Measurements from ENCODE around the gene XRCC5.
A peak's percentile ranks its signal among the peaks of the same experiment; 100 is the strongest.
"Not testable (repeated sequence)": the region's sequence is repeated elsewhere in the genome, so short reads cannot be mapped to it uniquely, and the experiment has no call there.

Gene XRCC5

GRCh38 chr2:216108967-216109921 lies at the start of gene XRCC5:
XRCC5 (plus strand) TSS chr2:216109348; CDS start chr2:216109437, 89 bp downstream.
- peak; percentile 81 for DNase-seq (ENCODE audit: low read depth)

- DNase-seq (ENCODE audit: low read depth) = no peak
Measured at GRCh38 chr2:216064014-216064630, 45.0 kb upstream of the XRCC5 start.

GRCh38 chr2:216064665-216065064 lies 44.5 kb upstream of the XRCC5 start:
- no peak for DNase-seq (ENCODE audit: low read depth)

- no peak for DNase-seq (ENCODE audit: low read depth)
Measured at GRCh38 chr2:216066230-216066629, 42.9 kb upstream of the XRCC5 start.

GRCh38 chr2:216069028-216069427 lies 40.1 kb upstream of the XRCC5 start:
- DNase-seq (ENCODE audit: low read depth) = no peak

GRCh38 chr2:216070195-216070594 lies 39.0 kb upstream of the XRCC5 start:
- no peak for DNase-seq (ENCODE audit: low read depth)

GRCh38 chr2:216071111-216071851 lies 37.9 kb upstream of the XRCC5 start:
- DNase-seq (ENCODE audit: low read depth) = no peak

- DNase-seq (ENCODE audit: low read depth) = no peak
Measured at GRCh38 chr2:216072473-216072872, 36.7 kb upstream of the XRCC5 start.

- DNase-seq (ENCODE audit: low read depth) = no peak
Measured at GRCh38 chr2:216073773-216074172, 35.4 kb upstream of the XRCC5 start.

GRCh38 chr2:216074380-216074779 lies 34.8 kb upstream of the XRCC5 start:
- DNase-seq (ENCODE audit: low read depth) = no peak

- DNase-seq (ENCODE audit: low read depth) = no peak
Measured at GRCh38 chr2:216074794-216075193, 34.4 kb upstream of the XRCC5 start.

- DNase-seq (ENCODE audit: low read depth) = no peak
Measured at GRCh38 chr2:216075510-216076485, 33.4 kb upstream of the XRCC5 start.

- no peak for DNase-seq (ENCODE audit: low read depth)
Measured at GRCh38 chr2:216078776-216079175, 30.4 kb upstream of the XRCC5 start.

- DNase-seq (ENCODE audit: low read depth) = not testable (repeated sequence)
Measured at GRCh38 chr2:216080048-216080447, 29.1 kb upstream of the XRCC5 start.

- no peak for DNase-seq (ENCODE audit: low read depth)
Measured at GRCh38 chr2:216081012-216081411, 28.1 kb upstream of the XRCC5 start.

- no peak for DNase-seq (ENCODE audit: low read depth)
Measured at GRCh38 chr2:216081487-216082116, 27.5 kb upstream of the XRCC5 start, which contains the start of the genes PECR and TMEM169. PECR (minus strand) TSS chr2:216081809; CDS start chr2:216081741, 68 bp downstream. TMEM169 (plus strand) TSS chr2:216081919; CDS start chr2:216095964, 14,045 bp downstream.

- DNase-seq (ENCODE audit: low read depth) = no peak
Measured at GRCh38 chr2:216082117-216082711, 26.9 kb upstream of the XRCC5 start.

- no peak for DNase-seq (ENCODE audit: low read depth)
Measured at GRCh38 chr2:216082805-216083204, 26.3 kb upstream of the XRCC5 start.

- no peak for DNase-seq (ENCODE audit: low read depth)
Measured at GRCh38 chr2:216083464-216084281, 25.5 kb upstream of the XRCC5 start.
